Hepatocyte (in vitro differentiated cells): Measurements from ENCODE around the gene CXorf66. TPM values are rescaled to one million over a fixed set of nuclear protein-coding genes. Genes with fewer than 3 reads are reported as not detected.

ENCODE experiments used
- DNase-seq: peaks from one replicate; pipeline ENCODE4 v3.0.0-alpha.2; 2016; ENCODE audit warnings: low spot score
- H2AFZ ChIP-seq: fragments of 200-600 bp; sonication (generic); 2 replicates; pipeline ENCODE4 v1.6.0; 2016; ENCODE audit warnings: antibody characterized with exemption, mild to moderate bottlenecking
- H3K27ac ChIP-seq: fragments of 200-600 bp; sonication (generic); 2 replicates; pipeline ENCODE4 v1.5.1; 2016; ENCODE audit warnings: mild to moderate bottlenecking
- H3K27me3 ChIP-seq: fragments of 200-600 bp; sonication (generic); 2 replicates; pipeline ENCODE4 v1.6.1; 2016
- H3K36me3 ChIP-seq: fragments of 200-600 bp; sonication (generic); replicated peaks from 2 replicates; pipeline ENCODE4 v1.5.1; 2016; ENCODE audit warnings: low read depth; ENCODE audit not compliant: insufficient read depth
- H3K4me1 ChIP-seq: fragments of 200-600 bp; sonication (generic); 2 replicates; pipeline ENCODE4 v1.5.1; 2016; ENCODE audit warnings: mild to moderate bottlenecking, moderate library complexity; ENCODE audit not compliant: insufficient read depth
- H3K4me2 ChIP-seq: fragments of 200-600 bp; sonication (generic); 2 replicates; pipeline ENCODE4 v1.6.0; 2016
- H3K4me3 ChIP-seq: fragments of 200-600 bp; sonication (generic); 2 replicates; pipeline ENCODE4 v1.5.1; 2016; ENCODE audit warnings: mild to moderate bottlenecking
- H3K79me2 ChIP-seq: fragments of 200-600 bp; sonication (generic); 2 replicates; pipeline ENCODE4 v1.6.0; 2017; ENCODE audit warnings: mild to moderate bottlenecking
- H3K9me2 ChIP-seq: fragments of 200-600 bp; sonication (generic); replicated peaks from 2 replicates; pipeline ENCODE4 v1.6.0; 2017; ENCODE audit warnings: mild to moderate bottlenecking; ENCODE audit not compliant: insufficient read depth
- H3K9me3 ChIP-seq: fragments of 200-600 bp; sonication (generic); 2 replicates; pipeline ENCODE4 v1.5.1; 2016; ENCODE audit warnings: low read depth, mild to moderate bottlenecking
- H4K20me1 ChIP-seq: fragments of 200-600 bp; sonication (generic); 2 replicates; pipeline ENCODE4 v1.6.0; 2016; ENCODE audit warnings: mild to moderate bottlenecking; ENCODE audit not compliant: insufficient read depth, poor library complexity, severe bottlenecking
- EZH2 ChIP-seq: fragments of 200-600 bp; sonication (generic); IDR thresholded peaks from 2 replicates; pipeline ENCODE4 v1.6.1; 2016; ENCODE audit warnings: antibody characterized with exemption, mild to moderate bottlenecking, borderline replicate concordance
- EZH2phosphoT487 ChIP-seq: fragments of 200-600 bp; sonication (generic); IDR thresholded peaks from one replicate; pipeline ENCODE4 v1.6.1; 2018; ENCODE audit warnings: antibody characterized with exemption, mild to moderate bottlenecking, low read depth, moderate library complexity; ENCODE audit not compliant: unreplicated experiment, severe bottlenecking
- WGBS: methylation state at CpG from one replicate; pipeline ENCODE4 v1.1.6; 2016; ENCODE audit warnings: low lambda C conversion rate; ENCODE audit errors: missing lambda C conversion rate; 5-methylcytosine and 5-hydroxymethylcytosine counted together
- polyA plus RNA-seq: library from polyadenylated mRNA; unstranded; fragments of >200 nt; fragmentation: Nextera tagmentation; extraction: Ambion mirVana; gene quantifications from 2 replicates; pipeline ENCODE4 v1.2.1, GENCODE V29; 2016
- total RNA-seq: library from RNA; depleted of rRNA; stranded (reverse); fragments of >200 nt; gene quantifications from 2 replicates; pipeline ENCODE4 v1.2.3, GENCODE V29; 2014
- TF ChIP-seq, protein P1 (sequence below): fragments of 200-600 bp; sonication (generic); IDR thresholded peaks from 2 replicates; pipeline ENCODE4 v1.5.1; 2016; ENCODE audit warnings: antibody characterized with exemption, mild to moderate bottlenecking; ENCODE audit not compliant: poor library complexity

CXorf66 gene
- total and polyA plus RNA-seq, 2 experiments from 2014 or later, result not detected

- no peaks in the 10 kb centered on the region for H3K9me2 ChIP-seq
- H3K79me2 ChIP-seq, result peaks cover 5% of the 10 kb centered on the region
- no peaks in the 10 kb centered on the region for H3K27me3 ChIP-seq
- H3K4me1 ChIP-seq, result no peaks in the 10 kb centered on the region
- 79% methylated on average over 1 of the region's 1 CpG for WGBS
- no peak overlapping the region for H3K4me3 ChIP-seq
- H2AFZ ChIP-seq, result no peak overlapping the region
- TF ChIP-seq, protein P1, sequence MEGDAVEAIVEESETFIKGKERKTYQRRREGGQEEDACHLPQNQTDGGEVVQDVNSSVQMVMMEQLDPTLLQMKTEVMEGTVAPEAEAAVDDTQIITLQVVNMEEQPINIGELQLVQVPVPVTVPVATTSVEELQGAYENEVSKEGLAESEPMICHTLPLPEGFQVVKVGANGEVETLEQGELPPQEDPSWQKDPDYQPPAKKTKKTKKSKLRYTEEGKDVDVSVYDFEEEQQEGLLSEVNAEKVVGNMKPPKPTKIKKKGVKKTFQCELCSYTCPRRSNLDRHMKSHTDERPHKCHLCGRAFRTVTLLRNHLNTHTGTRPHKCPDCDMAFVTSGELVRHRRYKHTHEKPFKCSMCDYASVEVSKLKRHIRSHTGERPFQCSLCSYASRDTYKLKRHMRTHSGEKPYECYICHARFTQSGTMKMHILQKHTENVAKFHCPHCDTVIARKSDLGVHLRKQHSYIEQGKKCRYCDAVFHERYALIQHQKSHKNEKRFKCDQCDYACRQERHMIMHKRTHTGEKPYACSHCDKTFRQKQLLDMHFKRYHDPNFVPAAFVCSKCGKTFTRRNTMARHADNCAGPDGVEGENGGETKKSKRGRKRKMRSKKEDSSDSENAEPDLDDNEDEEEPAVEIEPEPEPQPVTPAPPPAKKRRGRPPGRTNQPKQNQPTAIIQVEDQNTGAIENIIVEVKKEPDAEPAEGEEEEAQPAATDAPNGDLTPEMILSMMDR, result no peak
- TF ChIP-seq EZH2phosphoT487, result no peak
- TF ChIP-seq EZH2, result no peak
- H3K4me2 ChIP-seq, result no peak overlapping the region
- no peak for DNase-seq
- no peaks in the 10 kb centered on the region for H3K36me3 ChIP-seq
- H3K27ac ChIP-seq, result no peak overlapping the region
- H3K9me3 ChIP-seq, result no peaks in the 10 kb centered on the region
- H4K20me1 ChIP-seq, result no peaks in the 10 kb centered on the region
Measured at GRCh38 chrX:139914421-139914820, 50.9 kb downstream of the CXorf66 start.

GRCh38 chrX:139909712-139910111 is 55.6 kb downstream of the CXorf66 start:
- Histone ChIP-seq H3K4me3 (no peak overlapping the region), H3K4me1 (no peaks in the 10 kb centered on the region), H3K27me3 (no peaks in the 10 kb centered on the region), H3K79me2 (peaks cover 3% of the 10 kb centered on the region), H3K9me3 (no peaks in the 10 kb centered on the region), H2AFZ (no peak overlapping the region), H3K36me3 (no peaks in the 10 kb centered on the region), H3K27ac (peak overlapping the region; percentile 43), H3K9me2 (no peaks in the 10 kb centered on the region), H3K4me2 (no peak overlapping the region), H4K20me1 (no peaks in the 10 kb centered on the region)
- 49% methylated on average over 3 of the region's 3 CpGs for WGBS
- TF ChIP-seq EZH2 (no peak), EZH2phosphoT487 (no peak)
- TF ChIP-seq, protein P1, result no peak
- no peak for DNase-seq

- no peak overlapping the region for H3K4me2 ChIP-seq
- H3K4me1 ChIP-seq, result no peaks in the 10 kb centered on the region
- H3K27ac ChIP-seq, result no peak overlapping the region
- no peak overlapping the region for H2AFZ ChIP-seq
- H3K79me2 ChIP-seq, result peaks cover 3% of the 10 kb centered on the region
- no peaks in the 10 kb centered on the region for H3K27me3 ChIP-seq
- no peaks in the 10 kb centered on the region for H3K9me3 ChIP-seq
- DNase-seq, result no peak
- H3K9me2 ChIP-seq, result no peaks in the 10 kb centered on the region
- H4K20me1 ChIP-seq, result no peaks in the 10 kb centered on the region
- no peaks in the 10 kb centered on the region for H3K36me3 ChIP-seq
- WGBS, result 93% methylated on average over 3 of the region's 3 CpGs
- no peak overlapping the region for H3K4me3 ChIP-seq
- no peak for TF ChIP-seq EZH2phosphoT487
- no peak for TF ChIP-seq EZH2
- TF ChIP-seq, protein P1, result no peak
Measured at GRCh38 chrX:139907078-139907477, 58.2 kb downstream of the CXorf66 start.

GRCh38 chrX:139905743-139906142 is 59.6 kb downstream of the CXorf66 start:
- H4K20me1 ChIP-seq, result no peaks in the 10 kb centered on the region
- H3K79me2 ChIP-seq, result no peaks in the 10 kb centered on the region
- no peaks in the 10 kb centered on the region for H3K36me3 ChIP-seq
- no peak overlapping the region for H3K27ac ChIP-seq
- H3K9me3 ChIP-seq, result no peaks in the 10 kb centered on the region
- 75% methylated on average over 2 of the region's 2 CpGs for WGBS
- no peak overlapping the region for H3K4me2 ChIP-seq
- no peaks in the 10 kb centered on the region for H3K4me1 ChIP-seq
- H3K9me2 ChIP-seq, result no peaks in the 10 kb centered on the region
- H3K4me3 ChIP-seq, result no peak overlapping the region
- no peak overlapping the region for H2AFZ ChIP-seq
- no peaks in the 10 kb centered on the region for H3K27me3 ChIP-seq
- no peak for TF ChIP-seq EZH2phosphoT487
- no peak for TF ChIP-seq EZH2
- TF ChIP-seq, protein P1, result no peak
- no peak for DNase-seq
